Suprapubic skin (tissue), 4 donors: Measurements from ENCODE around the gene FAM163B. TPM values are rescaled to one million over a fixed set of nuclear protein-coding genes. Genes with fewer than 3 reads are reported as not detected.
A peak's percentile ranks its signal among the peaks of the same experiment; 100 is the strongest.
"Not testable (repeated sequence)": the region's sequence is repeated elsewhere in the genome, so short reads cannot be mapped to it uniquely, and the experiment has no call there.

Experiments used
- DNase-seq, 2 donors: peaks; one replicate each; pipeline ENCODE4 v3.0.0-alpha.2; 2019; ENCODE audit warnings: low spot score in 2 of 2
- H3K27ac ChIP-seq: fragments of 200-600 bp; sonication (generic); one replicate; pipeline ENCODE4 v1.5.1; 2019
- H3K27me3 ChIP-seq: fragments of 200-600 bp; sonication (generic); one replicate; pipeline ENCODE4 v1.5.1; 2019
- H3K36me3 ChIP-seq: fragments of 200-600 bp; sonication (generic); one replicate; pipeline ENCODE4 v1.5.1; 2019
- H3K4me1 ChIP-seq: fragments of 200-600 bp; sonication (generic); one replicate; pipeline ENCODE4 v1.5.1; 2019
- H3K4me3 ChIP-seq: fragments of 200-600 bp; sonication (generic); one replicate; pipeline ENCODE4 v1.5.1; 2019; ENCODE audit warnings: mild to moderate bottlenecking
- H3K9me3 ChIP-seq: fragments of 200-600 bp; sonication (generic); one replicate; pipeline ENCODE4 v1.5.1; 2019
- EP300 ChIP-seq: sonication (generic); formaldehyde crosslinking; IDR thresholded peaks from one replicate; pipeline ENCODE4 v1.6.1; 2017; ENCODE audit warnings: antibody characterized with exemption
- POLR2A ChIP-seq, 2 donors: fragments of 450-650 bp; IDR thresholded peaks; one replicate each; pipeline ENCODE4 v1.6.1; 2017; ENCODE audit warnings: antibody characterized with exemption in 2 of 2, mild to moderate bottlenecking in 2 of 2, moderate library complexity in 2 of 2
- POLR2AphosphoS5 ChIP-seq, 3 donors: sonication (generic); formaldehyde crosslinking; IDR thresholded peaks; one replicate each; pipeline ENCODE4 v1.6.1; 2017; ENCODE audit warnings: antibody characterized with exemption in 3 of 3
- WGBS: methylation state at CpG from one replicate; pipeline ENCODE4 v1.1.5; 2018; 5-methylcytosine and 5-hydroxymethylcytosine counted together
- total RNA-seq, 4 donors: library from RNA; depleted of rRNA; stranded (reverse); fragments of >200 nt; gene quantifications; one replicate each; pipeline ENCODE4 v1.1.0, GENCODE V29; 2016
- TF ChIP-seq, protein P1 (sequence below), 2 donors: fragments of 200-600 bp in 1 of 2; fragments of 450-650 bp in 1 of 2; sonication (generic) in 1 of 2; IDR thresholded peaks; one replicate each; pipeline ENCODE4 v1.5.1; 2016 to 2019; ENCODE audit warnings: antibody characterized with exemption in 2 of 2, mild to moderate bottlenecking in 1 of 2, moderate library complexity in 1 of 2

The FAM163B gene
- total RNA-seq, 4 donors from 2014 or later: not detected

- H3K4me1 ChIP-seq: peaks cover 27% of the 10 kb centered on the region
- H3K27me3 ChIP-seq: peaks cover 33% of the 10 kb centered on the region
- no peak for DNase-seq
- H3K9me3 ChIP-seq: no peaks in the 10 kb centered on the region
- TF ChIP-seq, protein P1, sequence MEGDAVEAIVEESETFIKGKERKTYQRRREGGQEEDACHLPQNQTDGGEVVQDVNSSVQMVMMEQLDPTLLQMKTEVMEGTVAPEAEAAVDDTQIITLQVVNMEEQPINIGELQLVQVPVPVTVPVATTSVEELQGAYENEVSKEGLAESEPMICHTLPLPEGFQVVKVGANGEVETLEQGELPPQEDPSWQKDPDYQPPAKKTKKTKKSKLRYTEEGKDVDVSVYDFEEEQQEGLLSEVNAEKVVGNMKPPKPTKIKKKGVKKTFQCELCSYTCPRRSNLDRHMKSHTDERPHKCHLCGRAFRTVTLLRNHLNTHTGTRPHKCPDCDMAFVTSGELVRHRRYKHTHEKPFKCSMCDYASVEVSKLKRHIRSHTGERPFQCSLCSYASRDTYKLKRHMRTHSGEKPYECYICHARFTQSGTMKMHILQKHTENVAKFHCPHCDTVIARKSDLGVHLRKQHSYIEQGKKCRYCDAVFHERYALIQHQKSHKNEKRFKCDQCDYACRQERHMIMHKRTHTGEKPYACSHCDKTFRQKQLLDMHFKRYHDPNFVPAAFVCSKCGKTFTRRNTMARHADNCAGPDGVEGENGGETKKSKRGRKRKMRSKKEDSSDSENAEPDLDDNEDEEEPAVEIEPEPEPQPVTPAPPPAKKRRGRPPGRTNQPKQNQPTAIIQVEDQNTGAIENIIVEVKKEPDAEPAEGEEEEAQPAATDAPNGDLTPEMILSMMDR (IDR thresholded peaks at IDR 0.05): no peak
- no peak for TF ChIP-seq EP300
- no peak for TF ChIP-seq POLR2A (IDR thresholded peaks at IDR 0.05)
- TF ChIP-seq POLR2AphosphoS5 (IDR thresholded peaks at IDR 0.05): no peak
- no peaks in the 10 kb centered on the region for H3K36me3 ChIP-seq
- 89% methylated on average over 14 of the region's 14 CpGs for WGBS
- no peak overlapping the region for H3K27ac ChIP-seq
- no peak overlapping the region for H3K4me3 ChIP-seq
Observed at GRCh38 chr9:133569121-133569785, 39.9 kb downstream of the FAM163B start.

GRCh38 chr9:133568186-133568585 is 41.0 kb downstream of the FAM163B start:
- Histone ChIP-seq H3K27ac (no peak overlapping the region), H3K36me3 (no peaks in the 10 kb centered on the region)
- WGBS: 93% methylated on average over 5 of the region's 33 CpGs

DNA sequence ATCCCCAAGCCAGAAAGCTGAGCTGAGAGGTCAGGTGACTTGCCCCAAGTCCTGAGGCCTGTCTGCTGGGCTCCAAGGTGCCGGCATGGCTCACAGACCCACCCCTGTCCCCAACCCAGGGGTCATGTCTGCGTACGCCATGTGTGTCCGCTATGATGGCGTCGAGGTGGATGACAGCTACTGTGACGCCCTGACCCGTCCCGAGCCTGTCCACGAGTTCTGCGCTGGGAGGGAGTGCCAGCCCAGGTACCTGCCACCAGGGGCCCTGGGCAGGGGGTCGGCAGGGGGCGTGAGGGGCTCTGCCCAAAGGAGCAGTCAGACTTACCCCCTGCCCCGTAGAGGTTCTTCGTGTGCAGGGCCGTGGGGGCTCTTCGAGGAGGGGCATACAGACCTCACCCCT is 42.4 kb downstream of the FAM163B start:
- no peak overlapping the region for H3K4me3 ChIP-seq
- no peaks in the 10 kb centered on the region for H3K36me3 ChIP-seq
- H3K27me3 ChIP-seq: peaks cover 16% of the 10 kb centered on the region
- no peak for DNase-seq
- no CpG with 5 or more reads among the region's 17 CpGs for WGBS
- H3K4me1 ChIP-seq: peaks cover 23% of the 10 kb centered on the region
- no peak overlapping the region for H3K27ac ChIP-seq
- TF ChIP-seq, protein P1 (IDR thresholded peaks at IDR 0.05): no peak
- TF ChIP-seq POLR2A (IDR thresholded peaks at IDR 0.05) (no peak), POLR2AphosphoS5 (IDR thresholded peaks at IDR 0.05) (no peak), EP300 (no peak)
- no peaks in the 10 kb centered on the region for H3K9me3 ChIP-seq

More at GRCh38 chr9:133568186-133568585, 41.0 kb downstream of the FAM163B start:
- H3K4me3 ChIP-seq: no peak overlapping the region
- peaks cover 27% of the 10 kb centered on the region for H3K4me1 ChIP-seq
- peaks cover 25% of the 10 kb centered on the region for H3K27me3 ChIP-seq
- TF ChIP-seq POLR2A (IDR thresholded peaks at IDR 0.05) (no peak), EP300 (no peak), POLR2AphosphoS5 (IDR thresholded peaks at IDR 0.05) (no peak)
- TF ChIP-seq, protein P1 (IDR thresholded peaks at IDR 0.05): no peak
- no peak for DNase-seq
- no peaks in the 10 kb centered on the region for H3K9me3 ChIP-seq

DNA sequence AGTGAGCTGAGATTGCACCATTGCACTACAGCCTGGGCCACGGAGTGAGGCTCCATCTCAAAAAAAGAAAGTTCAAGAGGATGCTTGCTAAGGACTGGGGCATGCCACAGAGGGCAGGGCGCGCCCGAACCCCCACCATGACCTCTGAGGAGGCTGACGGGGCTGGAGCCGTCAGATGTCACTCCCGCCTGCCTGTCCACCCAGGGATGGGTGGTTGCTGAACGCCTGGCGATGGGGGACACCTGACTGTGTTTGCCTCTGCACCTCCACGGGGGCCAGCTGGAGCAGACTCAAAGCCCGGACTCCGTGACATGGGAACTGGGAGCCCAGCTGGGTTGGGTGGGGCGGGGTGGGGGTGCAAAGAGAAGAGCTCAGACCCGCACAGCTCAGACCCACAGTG is 42.8 kb downstream of the FAM163B start:
- peaks cover 23% of the 10 kb centered on the region for H3K4me1 ChIP-seq
- H3K4me3 ChIP-seq: no peak overlapping the region
- peaks cover 15% of the 10 kb centered on the region for H3K27me3 ChIP-seq
- TF ChIP-seq POLR2A (IDR thresholded peaks at IDR 0.05): no peak
- TF ChIP-seq POLR2AphosphoS5 (IDR thresholded peaks at IDR 0.05): no peak
- TF ChIP-seq, protein P1 (IDR thresholded peaks at IDR 0.05): no peak
- no peak for TF ChIP-seq EP300
- no peak for DNase-seq
- no peaks in the 10 kb centered on the region for H3K36me3 ChIP-seq
- no peaks in the 10 kb centered on the region for H3K9me3 ChIP-seq
- H3K27ac ChIP-seq: no peak overlapping the region
- 80% methylated on average over 1 of the region's 14 CpGs for WGBS

DNA sequence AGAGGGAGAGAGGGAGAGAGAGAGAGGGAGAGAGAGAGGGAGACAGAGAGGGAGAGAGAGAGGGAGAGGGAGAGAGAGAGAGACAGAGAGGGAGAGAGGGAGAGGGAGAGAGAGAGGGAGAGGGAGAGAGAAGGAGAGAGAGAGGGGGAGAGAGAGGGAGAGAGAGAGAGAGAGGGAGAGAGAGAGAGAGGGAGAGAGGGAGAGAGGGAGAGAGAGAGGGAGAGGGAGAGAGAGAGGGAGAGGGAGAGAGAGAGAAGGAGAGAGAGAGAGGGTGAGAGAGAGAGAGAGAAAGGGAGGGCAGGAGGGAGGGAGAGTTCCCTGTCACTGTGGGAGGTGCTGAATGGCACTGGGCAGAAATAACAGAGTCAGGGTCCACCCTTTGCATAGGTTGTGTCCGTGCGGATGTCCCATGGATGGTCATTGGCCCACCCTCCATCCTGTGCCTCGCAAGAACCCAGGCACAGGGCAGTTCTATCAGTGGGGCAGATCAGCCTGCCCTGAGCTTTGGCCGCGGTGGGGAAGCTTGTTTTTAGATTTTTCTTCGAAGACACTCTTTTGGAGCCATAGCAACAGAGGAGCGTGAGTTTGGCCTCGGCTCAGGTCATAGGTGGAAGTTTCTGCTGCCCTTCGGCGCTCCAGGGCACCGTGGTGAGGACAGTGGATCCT is 44.6 kb downstream of the FAM163B start:
- TF ChIP-seq, protein P1 (IDR thresholded peaks at IDR 0.05): no peak
- TF ChIP-seq EP300: no peak
- no peak for TF ChIP-seq POLR2A (IDR thresholded peaks at IDR 0.05)
- no peak for TF ChIP-seq POLR2AphosphoS5 (IDR thresholded peaks at IDR 0.05)
- DNase-seq: no peak
- Histone ChIP-seq H3K36me3 (no peaks in the 10 kb centered on the region), H3K4me3 (no peak overlapping the region), H3K4me1 (peaks cover 35% of the 10 kb centered on the region), H3K27me3 (peaks cover 7% of the 10 kb centered on the region), H3K9me3 (no peaks in the 10 kb centered on the region), H3K27ac (peak overlapping the region; percentile 58)
- WGBS: 84% methylated on average over 11 of the region's 11 CpGs

GRCh38 chr9:133563814-133564213 is 45.4 kb downstream of the FAM163B start:
- not testable (repeated sequence) for DNase-seq, H3K27me3 ChIP-seq, H3K27ac ChIP-seq, H3K9me3 ChIP-seq, H3K36me3 ChIP-seq, H3K4me3 ChIP-seq
- H3K4me1 ChIP-seq: peaks cover 38% of the 10 kb centered on the region
